GM12878 (cell line): ENCODE measurements around the gene AMPD3. TPM values are rescaled to one million over a fixed set of nuclear protein-coding genes. Genes with fewer than 3 reads are reported as not detected.

Experiments used
- CHD1 ChIP-seq: IDR thresholded peaks from 2 replicates; pipeline ENCODE4 v1.6.1; 2012; ENCODE audit warnings: low read depth, low read length, improper control_type of control experiment
- CREB1 ChIP-seq: IDR thresholded peaks from 2 replicates; pipeline ENCODE4 v1.6.1; 2012; ENCODE audit warnings: low read depth, mild to moderate bottlenecking, inconsistent platforms
- CUX1 ChIP-seq: IDR thresholded peaks from 2 replicates; pipeline ENCODE4 v1.6.1; 2012; ENCODE audit warnings: improper control_type of control experiment, low read depth, low read length; ENCODE audit not compliant: insufficient replicate concordance
- JUNB ChIP-seq: IDR thresholded peaks from 2 replicates; pipeline ENCODE4 v1.6.1; 2016; ENCODE audit warnings: antibody characterized with exemption, mild to moderate bottlenecking
- KLF5 ChIP-seq: fragments of 450-650 bp; IDR thresholded peaks from 2 replicates; pipeline ENCODE4 v1.6.1; 2014; ENCODE audit warnings: mild to moderate bottlenecking; ENCODE audit not compliant: partially characterized antibody
- ZBTB4 ChIP-seq: fragments of 450-650 bp; formaldehyde crosslinking; IDR thresholded peaks from 2 replicates; pipeline ENCODE4 v1.4.0; 2022; ENCODE audit warnings: mild to moderate bottlenecking, moderate library complexity
- ZNF24 ChIP-seq: fragments of 450-650 bp; IDR thresholded peaks from 2 replicates; pipeline ENCODE4 v1.6.1; 2017; ENCODE audit warnings: antibody characterized with exemption, mild to moderate bottlenecking
- polyA plus RNA-seq, 11 experiments: library from polyadenylated mRNA; depleted of rRNA in 4 of 11; unstranded in 6 of 11; stranded (reverse) in 5 of 11; fragments of >200 nt; fragmentation: Nextera tagmentation in 4 of 11; fragmentation: Illumina TruSeq in 1 of 11; extraction: Ambion mirVana in 4 of 11; extraction: Trizol in 1 of 11; gene quantifications; 1 replicate in 1 of 11; 2 replicates in 10 of 11; pipeline versions ENCODE4 v1.2.1 to v1.2.3, GENCODE V29; 2011 to 2016; ENCODE audit warnings: inconsistent platforms in 2 of 11, missing spikeins in 2 of 11, low read depth in 1 of 11
- total RNA-seq, 4 experiments: library from RNA; depleted of rRNA in 3 of 4; stranded (reverse); fragments of >200 nt in 3 of 4; fragmentation: Illumina TruSeq in 1 of 4; extraction: Trizol in 1 of 4; gene quantifications; 2 replicates each; pipeline versions ENCODE4 v1.2.1 to v1.2.3, GENCODE V29; 2013 to 2021

Gene AMPD3
- total and polyA plus RNA-seq, 10 of the 15 experiments (the other 5 are each of a cell fraction or from before 2014, with no cell fraction given), result 5.6 to 28.6 (median 15.9) TPM

GRCh38 chr11:10506008-10506370 lies 50.9 kb downstream of the AMPD3 start (continued):
- TF ChIP-seq ZBTB4 (CRISPR knock-in tag) (no peak), CREB1 (no peak), CUX1 (no peak), ZNF24 (no peak), CHD1 (no peak), JUNB (no peak), KLF5 (no peak)
